K562 (cell line): ENCODE results near the gene RUNX1. TPM values are rescaled to one million over a fixed set of nuclear protein-coding genes. Genes with fewer than 3 reads are reported as not detected.

ENCODE experiments used
- ATAC-seq: fragments of 200-7000 bp; cut with Tn5 transposase; 3 replicates; pipeline ENCODE4 v1.9.1; 2020; ENCODE audit warnings: moderate library complexity
- BruUV-seq: library from RNA; stranded (reverse); fragments of 400-500 nt; replicated peaks from 2 replicates; lab custom pipeline; 2021; lab: Mats Ljungman, UMichigan
- CTCF ChIA-PET: fragments of 300-600 bp; formaldehyde crosslinking; extraction: SDS; loops from one replicate; lab custom pipeline; 2021; ENCODE audit warnings: low intra/inter-chr PET ratio; lab: Yijun Ruan, JAX
- POLR2A ChIA-PET: fragments of 300-600, 350-650 bp; sonication (Branson Sonifier 250); formaldehyde crosslinking; extraction: SDS; loops from one replicate; lab custom pipeline; 2021; ENCODE audit warnings: antibody characterized with exemption, inconsistent platforms; lab: Yijun Ruan, JAX
- DNase-seq, 4 experiments: peaks; one replicate each; pipeline versions ENCODE4 v3.0.0 to v3.0.0-alpha.2; 2011 to 2018; ENCODE audit warnings: low spot score in 3 of 4, mixed read lengths in 3 of 4; ENCODE audit errors: extremely low read depth in 1 of 4
- FAIRE-seq: peaks from 2 replicates; lab custom pipeline; 2011; peaks lifted over from hg19 to GRCh38; lab: Jason Lieb, UNC
- H2AFZ ChIP-seq: 2 replicates; pipeline ENCODE4 v1.6.0; 2011; ENCODE audit warnings: low read depth, low read length, control low read depth, inconsistent platforms
- H3K27ac ChIP-seq: fragments of 200-600 bp; 3 replicates; pipeline ENCODE4 v1.8.0; 2011; ENCODE audit warnings: low read depth, mild to moderate bottlenecking, control low read depth, inconsistent platforms, low read length, moderate library complexity, mixed read lengths; ENCODE audit errors: extremely low read depth
- H3K27me3 ChIP-seq, 2 experiments: fragments of 300-600 bp in 1 of 2; 2 replicates in 1 of 2; 3 replicates in 1 of 2; pipeline versions ENCODE4 v1.6.0 to v1.8.0; 2011; ENCODE audit warnings: inconsistent platforms in 2 of 2, low read length in 2 of 2, mild to moderate bottlenecking in 1 of 2, mixed read lengths in 1 of 2, moderate library complexity in 1 of 2; ENCODE audit not compliant: control insufficient read depth in 2 of 2, insufficient read depth in 2 of 2
- H3K36me3 ChIP-seq: fragments of 300-600 bp; 3 replicates; pipeline ENCODE4 v1.8.0; 2011; ENCODE audit warnings: mild to moderate bottlenecking, low read length, inconsistent platforms; ENCODE audit not compliant: control insufficient read depth, insufficient read depth
- H3K4me1 ChIP-seq, 2 experiments: fragments of 200-600 bp in 1 of 2; replicated peaks in 1 of 2; 2 replicates in 1 of 2; 3 replicates in 1 of 2; pipeline versions ENCODE4 v1.5.1 to v1.8.0; 2011; ENCODE audit warnings: inconsistent platforms in 2 of 2, low read length in 2 of 2, mild to moderate bottlenecking in 1 of 2, mixed read lengths in 1 of 2, moderate library complexity in 1 of 2; ENCODE audit not compliant: control insufficient read depth in 2 of 2, insufficient read depth in 2 of 2
- H3K4me2 ChIP-seq: 2 replicates; pipeline ENCODE4 v1.6.1; 2011; ENCODE audit warnings: low read length, control low read depth, inconsistent platforms, mixed read lengths; ENCODE audit not compliant: insufficient read depth
- H3K4me3 ChIP-seq: fragments of 200-600 bp; sonication (generic), shearing (Covaris generic); 2 replicates; pipeline ENCODE4 v1.5.1; 2016; ENCODE audit warnings: control low read depth, inconsistent platforms
- H3K79me2 ChIP-seq: fragments of 200-600 bp; 3 replicates; pipeline ENCODE4 v1.8.0; 2011; ENCODE audit warnings: low read length, inconsistent platforms; ENCODE audit not compliant: control insufficient read depth, insufficient read depth
- H3K9ac ChIP-seq, 2 experiments: 2 replicates each; pipeline versions ENCODE4 v1.6.0 to v1.6.1; 2011; ENCODE audit warnings: low read depth in 2 of 2, low read length in 2 of 2, control low read depth in 1 of 2, inconsistent platforms in 1 of 2, mild to moderate bottlenecking in 1 of 2, mixed read lengths in 1 of 2; ENCODE audit not compliant: insufficient read depth in 1 of 2
- H3K9me1 ChIP-seq: one replicate; pipeline ENCODE4 v1.6.0; 2011; ENCODE audit warnings: inconsistent platforms, mild to moderate bottlenecking, low read length, moderate library complexity; ENCODE audit not compliant: control insufficient read depth, insufficient read depth
- H3K9me3 ChIP-seq: replicated peaks from 2 replicates; pipeline ENCODE4 v1.5.1; 2011; ENCODE audit warnings: low read depth, low read length, inconsistent platforms; ENCODE audit not compliant: control insufficient read depth, insufficient read depth
- H4K20me1 ChIP-seq: replicated peaks from 2 replicates; pipeline ENCODE4 v1.6.1; 2011; ENCODE audit warnings: low read length, inconsistent platforms, mixed read lengths; ENCODE audit not compliant: control insufficient read depth, insufficient read depth
- ARID2 ChIP-seq: fragments of 450-650 bp; IDR thresholded peaks from 2 replicates; pipeline ENCODE4 v1.6.1; 2017; ENCODE audit warnings: antibody characterized with exemption, mild to moderate bottlenecking
- BCL6 ChIP-seq: fragments of 250-450 bp; sonication (Bioruptor Pico); IDR thresholded peaks from 2 replicates; pipeline ENCODE4 v1.4.0; 2020
- CBFA2T2 ChIP-seq: fragments of 450-650 bp; conservative IDR thresholded peaks from 2 replicates; pipeline ENCODE4 v1.6.1; 2017; ENCODE audit warnings: mild to moderate bottlenecking
- CREBBP ChIP-seq: IDR thresholded peaks from one replicate; pipeline ENCODE4 v1.6.1; 2012; ENCODE audit warnings: low read depth, mild to moderate bottlenecking, control low read depth, inconsistent platforms, low read length
- CTBP1 ChIP-seq: fragments of 450-650 bp; IDR thresholded peaks from 2 replicates; pipeline ENCODE4 v1.6.1; 2016; ENCODE audit warnings: borderline replicate concordance
- EP400 ChIP-seq: fragments of 450-650 bp; IDR thresholded peaks from 2 replicates; pipeline ENCODE4 v1.6.1; 2017; ENCODE audit warnings: antibody characterized with exemption, mild to moderate bottlenecking, moderate library complexity
- ETS2 ChIP-seq: IDR thresholded peaks from 2 replicates; pipeline ENCODE4 v1.6.1; 2016; ENCODE audit warnings: borderline replicate concordance, missing genetic modification characterization, mild to moderate bottlenecking, moderate library complexity, missing compliant biosample characterization; ENCODE audit not compliant: poor library complexity, severe bottlenecking
- ETV1 ChIP-seq: fragments of 450-650 bp; conservative IDR thresholded peaks from 2 replicates; pipeline ENCODE4 v1.6.1; 2016; ENCODE audit warnings: missing genetic modification characterization, control low read depth, low read depth, missing compliant biosample characterization
- ETV5 ChIP-seq: sonication (generic); formaldehyde crosslinking; IDR thresholded peaks from 2 replicates; pipeline ENCODE4 v1.4.0; 2020; ENCODE audit warnings: low read depth, mild to moderate bottlenecking, missing genetic modification reagents
- ETV6 ChIP-seq, 3 experiments: fragments of 150-350 bp in 1 of 3; sonication (generic) in 1 of 3; formaldehyde crosslinking in 1 of 3; IDR thresholded peaks; 2 replicates each; pipeline versions ENCODE4 v1.6.1 to v1.8.0; 2014 to 2022; ENCODE audit warnings: borderline replicate concordance in 2 of 3, low read depth in 2 of 3, antibody characterized with exemption in 1 of 3, low read length in 1 of 3, mild to moderate bottlenecking in 1 of 3, missing genetic modification reagents in 1 of 3
- FIP1L1 ChIP-seq: fragments of 200-400 bp; formaldehyde crosslinking; IDR thresholded peaks from 2 replicates; pipeline ENCODE4 v1.6.1; 2018; ENCODE audit warnings: mild to moderate bottlenecking, low read depth, low read length; ENCODE audit not compliant: poor library complexity, severe bottlenecking
- GABPA ChIP-seq: fragments of 200-800 bp; sonication (Bioruptor generic); conservative IDR thresholded peaks from 2 replicates; pipeline ENCODE4 v1.6.1; 2016; ENCODE audit warnings: low read depth, missing genetic modification characterization, missing compliant biosample characterization
- GTF2F1 ChIP-seq: IDR thresholded peaks from 2 replicates; pipeline ENCODE4 v1.6.1; 2011; ENCODE audit warnings: low read depth, low read length, improper control_type of control experiment
- IRF1 ChIP-seq: sonication (generic); formaldehyde crosslinking; IDR thresholded peaks from 2 replicates; pipeline ENCODE4 v1.8.0; 2022; ENCODE audit warnings: missing genetic modification reagents, mild to moderate bottlenecking, borderline replicate concordance
- L3MBTL2 ChIP-seq: fragments of 450-650 bp; IDR thresholded peaks from 2 replicates; pipeline ENCODE4 v1.6.1; 2016; ENCODE audit warnings: mild to moderate bottlenecking, moderate library complexity
- POLR2H ChIP-seq: IDR thresholded peaks from 2 replicates; pipeline ENCODE4 v1.6.1; 2016; ENCODE audit warnings: missing genetic modification characterization, low read depth, mild to moderate bottlenecking, control low read depth, missing compliant biosample characterization, moderate library complexity
- RBM34 ChIP-seq: fragments of 200-400 bp; formaldehyde crosslinking; IDR thresholded peaks from 2 replicates; pipeline ENCODE4 v1.6.1; 2018; ENCODE audit warnings: low read length, borderline replicate concordance; ENCODE audit not compliant: insufficient read depth
- TARDBP ChIP-seq: fragments of 450-650 bp; IDR thresholded peaks from 2 replicates; pipeline ENCODE4 v1.6.1; 2016
- TCF7L2 ChIP-seq: fragments of 150-350 bp; IDR thresholded peaks from 2 replicates; pipeline ENCODE4 v1.6.1; 2016; ENCODE audit warnings: low read depth, mild to moderate bottlenecking, low read length, moderate library complexity
- TGIF2 ChIP-seq: sonication (generic); formaldehyde crosslinking; IDR thresholded peaks from 2 replicates; pipeline ENCODE4 v1.8.1; 2022; ENCODE audit warnings: mild to moderate bottlenecking, missing genetic modification reagents, moderate library complexity
- XRCC3 ChIP-seq: fragments of 450-650 bp; IDR thresholded peaks from 2 replicates; pipeline ENCODE4 v1.6.1; 2017; ENCODE audit warnings: mild to moderate bottlenecking, moderate library complexity
- ZEB2 ChIP-seq: fragments of 450-650 bp; IDR thresholded peaks from 2 replicates; pipeline ENCODE4 v1.6.1; 2016
- ZNF175 ChIP-seq: fragments of 200-800 bp; sonication (Bioruptor generic); IDR thresholded peaks from 2 replicates; pipeline ENCODE4 v1.6.1; 2016; ENCODE audit warnings: low read depth, mild to moderate bottlenecking, missing genetic modification characterization, missing compliant biosample characterization
- ZNF224 ChIP-seq: sonication (generic); formaldehyde crosslinking; IDR thresholded peaks from 2 replicates; pipeline ENCODE4 v1.8.0; 2022; ENCODE audit warnings: mild to moderate bottlenecking, missing genetic modification reagents
- ZNF274 ChIP-seq: IDR thresholded peaks from 2 replicates; pipeline ENCODE4 v1.6.1; 2011; ENCODE audit warnings: low read depth, mild to moderate bottlenecking, low read length, moderate library complexity, borderline replicate concordance
- ZNF282 ChIP-seq: sonication (generic); formaldehyde crosslinking; IDR thresholded peaks from 2 replicates; pipeline ENCODE4 v1.8.1; 2023; ENCODE audit warnings: missing genetic modification reagents
- WGBS: fragments of 100-300 bp; shearing (Covaris generic); methylation state at CpG from one replicate; pipeline ENCODE4 v1.1.6; 2016; ENCODE audit warnings: low coverage, mixed read lengths; ENCODE audit not compliant: insufficient coverage; ENCODE audit errors: missing lambda C conversion rate; 5-methylcytosine and 5-hydroxymethylcytosine counted together
- in situ Hi-C: fragments of 300-500 bp; cut with MboI; formaldehyde crosslinking; loops from 4 replicates; pipeline ENCODE4 v1.15.0; 2018; ENCODE audit warnings: inconsistent platforms, mixed read lengths
- intact Hi-C: fragments of 100-400 bp; cut with micrococcal nuclease; formaldehyde crosslinking; loops from 2 replicates; pipeline ENCODE4 v1.14.2; 2022
- polyA plus RNA-seq, 8 experiments: library from polyadenylated mRNA; depleted of rRNA in 4 of 8; stranded (reverse) in 5 of 8; unstranded in 3 of 8; fragments of >200 nt; fragmentation: Nextera tagmentation in 2 of 8; fragmentation: Illumina TruSeq in 1 of 8; extraction: Ambion mirVana in 2 of 8; extraction: Trizol in 1 of 8; gene quantifications; 2 replicates each; pipeline versions ENCODE4 v1.2.1 to v1.2.3, GENCODE V29; 2011 to 2014; ENCODE audit warnings: inconsistent platforms in 1 of 8, missing spikeins in 1 of 8
- total RNA-seq, 7 experiments: library from RNA; depleted of rRNA in 6 of 7; stranded (reverse); fragments of >200 nt in 6 of 7; fragmentation: Illumina TruSeq in 2 of 7; extraction: Trizol in 2 of 7; gene quantifications; 2 replicates each; pipeline versions ENCODE4 v1.2.1 to v1.2.3, GENCODE V29; 2011 to 2021; ENCODE audit warnings: low replicate concordance in 1 of 7

Gene RUNX1
- total and polyA plus RNA-seq, 9 of the 15 experiments (the other 6 are each of a cell fraction or from before 2014, with no cell fraction given): 2.2 to 68.6 (median 17.8) TPM

- Histone ChIP-seq H3K36me3 (no peaks in the 10 kb centered on the region), H3K4me1 (peaks cover 15 to 50% of the 10 kb centered on the region in 2 experiments), H3K9me1 (no peaks in the 10 kb centered on the region), H3K27ac (no peak overlapping the region), H2AFZ (peak overlapping the region; percentile 50), H4K20me1 (no peaks in the 10 kb centered on the region), H3K27me3 (no peaks in the 10 kb centered on the region), H3K9me3 (no peaks in the 10 kb centered on the region), H3K4me2 (no peak overlapping the region), H3K4me3 (no peak overlapping the region), H3K9ac (no peak overlapping the region), H3K79me2 (no peaks in the 10 kb centered on the region)
- intact Hi-C loops: no loop called here
- FAIRE-seq (no peak), DNase-seq (no peak), ATAC-seq (no peak)
- WGBS: 27% methylated on average over 1 of the region's 1 CpG
- POLR2A ChIA-PET: interaction anchor here (0.7 to 1.6 kb wide), 6 partner anchors 11 to 57 kb away, joined by 3 to 6 read pairs (median 4); no protein-coding TSS in a partner anchor
- no TSS peak for BruUV-seq
- in situ Hi-C loops: no loop called here
- CTCF ChIA-PET: no interaction called here
- TF ChIP-seq GTF2F1 (no peak), ETS2 (tag) (no peak), CREBBP (no peak), RBM34 (no peak), ZEB2 (no peak), ZNF274 (no peak), ZNF224 (CRISPR knock-in tag) (no peak), TCF7L2 (no peak), ZNF175 (CRISPR knock-in tag) (no peak), CTBP1 (0 out of 2 replicates have a peak, but pooled peaks have one; percentile 23), XRCC3 (no peak), ETV6 (IDR thresholded peaks at IDR 0.05; ENCODE audit: borderline replicate concordance in 1 of 2, low read depth in 2 of 2, low read length in 1 of 2) (no peak), ETV6 (CRISPR knock-in tag; IDR thresholded peaks at IDR 0.05; ENCODE audit: borderline replicate concordance) (no peak), TARDBP (no peak), ZNF282 (CRISPR knock-in tag) (no peak), EP400 (no peak), ETV1 (tag) (0 out of 2 replicates have a peak, but pooled peaks have one; percentile 7), L3MBTL2 (0 out of 2 replicates have a peak, but pooled peaks have one; percentile 10), GABPA (tag) (no peak), ARID2 (no peak), POLR2H (tag) (no peak), IRF1 (no peak), BCL6 (CRISPR knock-in tag) (no peak), ETV5 (CRISPR knock-in tag) (no peak), FIP1L1 (no peak), TGIF2 (CRISPR knock-in tag) (no peak), CBFA2T2 (peak; percentile 26; the same call in 1 of the 2 replicates)
These were observed 102.7 kb downstream of the RUNX1 start for GRCh38 chr21:34946385-34946840.
